Islet of Langerhans (tissue), 1 donor: Measurements from ENCODE around the gene ABI1.
A peak's percentile ranks its signal among the peaks of the same experiment; 100 is the strongest.
"Not testable (repeated sequence)": the region's sequence is repeated elsewhere in the genome, so short reads cannot be mapped to it uniquely, and the experiment has no call there.

Experiments used
- FAIRE-seq: peaks from one replicate; lab custom pipeline; 2011; peaks lifted over from hg19 to GRCh38; lab: Jason Lieb, UNC

The ABI1 gene

DNA sequence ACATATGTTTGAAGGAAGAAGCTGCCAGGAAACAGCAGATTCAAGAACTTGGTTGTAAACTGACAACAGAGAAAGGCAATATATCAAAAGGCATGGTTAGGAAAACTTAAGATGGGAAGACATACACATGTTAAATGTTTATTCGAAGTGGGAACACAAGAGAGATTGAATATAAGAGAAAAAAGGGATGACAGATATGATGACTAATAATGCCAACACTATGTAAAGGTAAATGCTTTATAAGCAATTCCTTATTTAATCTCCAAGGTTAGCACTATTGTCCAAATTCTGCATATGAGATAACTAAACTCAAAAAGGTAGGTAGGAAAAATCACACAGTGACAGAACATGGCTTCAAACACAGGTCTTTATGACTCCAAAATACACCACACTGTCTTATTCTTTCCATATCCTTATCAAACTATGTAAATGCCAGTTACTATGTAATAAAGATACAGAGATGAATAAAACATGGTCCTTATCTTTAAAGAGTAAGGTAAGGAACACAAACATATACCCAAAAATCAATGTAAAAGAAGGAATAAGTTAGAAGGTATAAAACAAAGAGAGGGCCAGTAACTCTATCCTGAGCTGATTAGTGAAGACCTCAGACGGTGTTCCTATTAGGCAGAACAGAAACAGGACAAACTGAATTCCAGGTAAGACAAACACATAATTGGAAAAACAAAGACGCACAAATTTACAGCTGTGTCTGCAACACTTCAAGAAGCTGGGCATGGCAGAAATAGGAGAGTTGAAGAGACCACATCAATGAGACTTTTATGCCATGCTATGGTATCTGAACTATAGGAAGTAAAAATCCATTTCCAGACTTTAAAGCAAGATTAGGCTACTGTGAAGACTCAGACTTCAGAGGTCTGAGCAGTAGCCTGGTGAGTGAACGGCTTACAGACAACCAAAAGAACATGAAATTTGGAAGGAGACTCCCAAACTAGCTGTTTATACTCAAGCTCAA, 56.1 kb downstream of the ABI1 start:
- FAIRE-seq: no peak

DNA sequence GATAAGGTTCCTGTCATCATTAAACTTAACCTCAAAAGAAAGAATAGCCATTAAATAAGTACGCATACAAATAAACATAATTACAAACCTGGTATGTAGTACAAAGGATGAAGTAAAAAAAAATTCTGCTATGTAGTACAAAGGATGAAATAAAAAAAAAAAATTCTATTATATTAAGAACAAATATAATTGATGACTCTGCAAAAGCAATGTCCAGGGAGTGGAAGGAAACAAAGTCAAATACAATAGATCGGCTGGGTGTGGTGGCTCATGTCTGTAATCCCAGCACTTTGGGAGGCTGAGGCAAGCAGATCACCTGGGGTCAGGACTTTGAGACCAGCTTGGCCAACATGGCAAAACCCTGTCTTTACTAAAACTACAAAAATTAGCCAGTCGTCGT, 56.9 kb downstream of the ABI1 start:
- FAIRE-seq: no peak

GRCh38 chr10:26802527-26802926, 58.2 kb downstream of the ABI1 start:
- FAIRE-seq: no peak

GRCh38 chr10:26801831-26802230, 58.9 kb downstream of the ABI1 start:
- no peak for FAIRE-seq

GRCh38 chr10:26801274-26801673, 59.5 kb downstream of the ABI1 start:
- no peak for FAIRE-seq

- no peak for FAIRE-seq
Measured at GRCh38 chr10:26800468-26800867, 60.3 kb downstream of the ABI1 start.

GRCh38 chr10:26799342-26799741, 61.4 kb downstream of the ABI1 start:
- FAIRE-seq: peak; percentile 92

- no peak for FAIRE-seq
Measured at GRCh38 chr10:26798298-26798697, 62.5 kb downstream of the ABI1 start.

GRCh38 chr10:26797340-26797739, 63.4 kb downstream of the ABI1 start:
- FAIRE-seq: no peak

GRCh38 chr10:26792758-26793495, 67.8 kb downstream of the ABI1 start:
- no peak for FAIRE-seq

- no peak for FAIRE-seq
Measured at GRCh38 chr10:26790221-26790995, 70.3 kb downstream of the ABI1 start.

DNA sequence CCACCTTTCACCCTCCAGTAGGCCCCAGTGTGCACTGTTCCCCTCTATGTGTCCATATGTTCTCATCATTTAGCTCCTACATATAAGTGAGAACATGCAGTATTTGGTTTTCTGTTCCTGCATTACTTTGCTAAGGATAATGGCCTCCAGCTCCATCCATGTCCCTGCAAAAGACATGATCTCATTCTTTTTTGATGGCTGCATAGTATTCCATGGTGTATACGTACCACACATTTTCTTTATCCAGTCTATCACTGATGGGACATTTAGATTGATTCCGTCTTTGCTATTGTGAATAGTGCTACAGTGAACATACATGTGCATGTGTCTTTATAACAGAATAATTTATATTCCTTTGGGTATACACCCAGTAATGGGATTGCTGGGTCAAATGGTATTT, 71.0 kb downstream of the ABI1 start:
- FAIRE-seq: not testable (repeated sequence)

DNA sequence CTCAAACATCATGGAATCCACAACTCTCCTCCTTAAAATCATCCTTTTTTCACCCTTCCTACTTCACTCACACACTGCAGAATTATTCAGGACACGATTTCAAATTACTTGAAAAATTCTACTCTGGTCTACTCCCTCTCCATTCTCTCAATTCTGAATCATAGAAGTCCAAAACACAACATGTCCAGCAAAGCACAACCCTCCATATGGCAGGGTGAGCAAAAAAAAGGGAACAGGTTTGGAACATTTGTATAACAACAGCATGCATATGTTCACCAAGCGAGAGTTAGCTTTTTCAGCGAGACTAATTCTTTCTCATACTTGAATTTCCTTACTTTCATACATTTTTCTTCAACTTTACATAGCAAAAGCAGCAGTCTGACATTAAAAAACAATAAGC, 73.4 kb downstream of the ABI1 start:
- no peak for FAIRE-seq

GRCh38 chr10:26781797-26782196, 79.0 kb downstream of the ABI1 start:
- FAIRE-seq: no peak

- FAIRE-seq: no peak
Measured at GRCh38 chr10:26780793-26781601, 79.8 kb downstream of the ABI1 start.

- no peak for FAIRE-seq
Measured at GRCh38 chr10:26780106-26780792, 80.5 kb downstream of the ABI1 start.

GRCh38 chr10:26779176-26779860, 81.4 kb downstream of the ABI1 start:
- no peak for FAIRE-seq

DNA sequence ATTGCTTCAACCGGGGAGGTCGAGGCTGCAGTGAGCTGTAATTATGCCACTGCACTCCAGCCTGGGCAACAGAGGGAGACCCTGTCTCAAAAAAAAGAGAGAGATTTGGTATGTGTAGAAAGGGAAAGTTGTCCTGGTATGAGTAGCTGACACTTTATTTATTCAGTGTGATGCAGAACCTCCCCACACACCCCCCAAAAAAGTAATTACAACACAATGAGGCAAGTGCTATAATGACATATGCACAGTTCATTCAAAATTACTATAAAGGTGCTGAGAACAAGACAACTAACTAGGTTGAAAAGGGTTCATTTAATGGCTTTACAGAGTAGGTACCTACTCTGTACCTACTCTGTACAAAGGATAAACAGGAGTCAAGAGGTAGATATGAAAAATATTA, 83.1 kb downstream of the ABI1 start:
- no peak for FAIRE-seq

- no peak for FAIRE-seq
Measured at GRCh38 chr10:26776258-26776657, 84.5 kb downstream of the ABI1 start.

GRCh38 chr10:26773633-26774032, 87.1 kb downstream of the ABI1 start:
- no peak for FAIRE-seq

DNA sequence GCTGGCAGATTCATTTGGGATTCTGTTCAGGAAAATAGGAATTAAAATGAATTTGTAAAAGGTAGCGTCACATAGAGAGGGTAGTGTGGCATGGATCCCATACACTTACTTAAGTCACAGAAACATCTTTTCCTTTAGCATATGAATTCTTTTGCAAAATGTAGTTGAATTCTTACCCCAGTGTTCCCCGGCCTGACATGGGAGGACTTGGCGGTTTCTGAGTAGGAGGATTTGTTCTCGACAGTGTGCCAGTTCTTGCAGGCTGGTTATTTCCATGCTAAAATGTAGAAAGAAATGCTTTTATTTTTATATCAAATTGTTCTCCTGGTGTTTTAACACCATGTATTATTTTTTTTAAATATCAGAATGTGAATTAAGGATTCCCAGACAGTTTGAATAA, 90.7 kb downstream of the ABI1 start:
- FAIRE-seq: no peak
